ENCODE data around the gene PYGO2.

GRCh38 chr1:154957091-154957657 lies 4.4 kb downstream of the PYGO2 start:
- no peak for TF ChIP-seq EZH2phosphoT487 (conservative IDR thresholded peaks at IDR 0.05; ENCODE audit: low read length)
- TF ChIP-seq CTCF (IDR thresholded peaks at IDR 0.05; ENCODE audit: insufficient read depth, low read length, poor library complexity, severe bottlenecking) = no peak
